NT2/D1 (cell line): ENCODE results near the gene DCTN1.

Experiments
- SUZ12 ChIP-seq: IDR thresholded peaks from 2 replicates; pipeline ENCODE4 v1.6.1; 2011; ENCODE audit not compliant: insufficient read length, insufficient read depth; ENCODE audit errors: extremely low read depth
- YY1 ChIP-seq: IDR thresholded peaks from 2 replicates; pipeline ENCODE4 v1.6.1; 2011; ENCODE audit not compliant: insufficient read length, insufficient read depth
- ZNF274 ChIP-seq: IDR thresholded peaks from 2 replicates; pipeline ENCODE4 v1.6.1; 2011; ENCODE audit warnings: mild to moderate bottlenecking, low read depth, low read length

GRCh38 chr2:74333896-74334586, 46.1 kb downstream of the DCTN1 start:
- TF ChIP-seq YY1 (no peak), SUZ12 (no peak), ZNF274 (no peak)
